CD14-positive monocyte (primary cell): Measurements from ENCODE around the gene COL13A1. TPM values are rescaled to one million over a fixed set of nuclear protein-coding genes. Genes with fewer than 3 reads are reported as not detected.

Source experiments
- DNase-seq, 3 donors: peaks; one replicate each; pipeline ENCODE4 v3.0.0-alpha.2; 2011 to 2022
- H2AFZ ChIP-seq: 2 replicates; pipeline ENCODE4 v1.6.0; 2012; ENCODE audit warnings: mild to moderate bottlenecking, low read depth, low read length, inconsistent platforms; ENCODE audit not compliant: insufficient read depth, poor library complexity, severe bottlenecking
- H3K27ac ChIP-seq, 2 donors: 1 replicate in 1 of 2; 2 replicates in 1 of 2; pipeline ENCODE4 v1.5.1; 2012 to 2013; ENCODE audit warnings: low read length in 2 of 2, control low read depth in 1 of 2, inconsistent platforms in 1 of 2, low read depth in 1 of 2, mild to moderate bottlenecking in 1 of 2
- H3K27me3 ChIP-seq, 2 donors: one replicate each; pipeline versions ENCODE4 v1.6.0 to v1.6.1; 2011 to 2013; ENCODE audit warnings: low read length in 2 of 2; ENCODE audit not compliant: control insufficient read depth in 2 of 2, insufficient read depth in 2 of 2
- H3K36me3 ChIP-seq, 2 donors: replicated peaks in 1 of 2; 1 replicate in 1 of 2; 2 replicates in 1 of 2; pipeline versions ENCODE4 v1.5.1 to v1.6.1; 2012 to 2013; ENCODE audit warnings: low read length in 2 of 2, control low read depth in 1 of 2, inconsistent platforms in 1 of 2, mild to moderate bottlenecking in 1 of 2; ENCODE audit not compliant: insufficient read depth in 2 of 2, control insufficient read depth in 1 of 2
- H3K4me1 ChIP-seq, 2 donors: 1 replicate in 1 of 2; 2 replicates in 1 of 2; pipeline versions ENCODE4 v1.5.1 to v1.6.1; 2012 to 2013; ENCODE audit warnings: low read length in 2 of 2, control low read depth in 1 of 2, inconsistent platforms in 1 of 2, mild to moderate bottlenecking in 1 of 2, moderate library complexity in 1 of 2; ENCODE audit not compliant: insufficient read depth in 2 of 2, control insufficient read depth in 1 of 2
- H3K4me2 ChIP-seq: replicated peaks from 2 replicates; pipeline ENCODE3; 2012; ENCODE audit warnings: low read length, moderate library complexity, mild to moderate bottlenecking; ENCODE audit not compliant: poor library complexity, severe bottlenecking; ENCODE audit errors: extremely low read depth
- H3K4me3 ChIP-seq, 3 experiments: fragments of 200-600 bp in 1 of 3; sonication (generic) in 1 of 3; replicated peaks in 1 of 3; 1 replicate in 2 of 3; 2 replicates in 1 of 3; pipeline ENCODE4 v1.5.1; 2011 to 2013; ENCODE audit warnings: low read length in 3 of 3, mild to moderate bottlenecking in 3 of 3, control low read depth in 2 of 3, low read depth in 2 of 3, inconsistent platforms in 1 of 3, moderate library complexity in 1 of 3
- H3K79me2 ChIP-seq: 2 replicates; pipeline ENCODE4 v1.6.0; 2012; ENCODE audit warnings: mild to moderate bottlenecking, control low read depth, inconsistent platforms, low read length, moderate library complexity; ENCODE audit not compliant: insufficient read depth
- H3K9ac ChIP-seq: 2 replicates; pipeline ENCODE4 v1.6.0; 2017; ENCODE audit warnings: low read length, mild to moderate bottlenecking; ENCODE audit not compliant: insufficient read depth, poor library complexity, severe bottlenecking
- H3K9me3 ChIP-seq, 2 donors: replicated peaks in 1 of 2; 1 replicate in 1 of 2; 2 replicates in 1 of 2; pipeline versions ENCODE4 v1.5.1 to v1.6.1; 2012 to 2013; ENCODE audit warnings: low read length in 2 of 2, control low read depth in 1 of 2; ENCODE audit not compliant: control insufficient read depth in 1 of 2, insufficient read depth in 1 of 2
- H4K20me1 ChIP-seq: 2 replicates; pipeline ENCODE4 v1.6.0; 2012; ENCODE audit warnings: mild to moderate bottlenecking, low read length, control low read depth, moderate library complexity; ENCODE audit not compliant: insufficient read depth
- H3K27ac Mint-ChIP-seq, 7 donors: one replicate each; pipeline ENCODE4 v1.8.0; 2020; ENCODE audit warnings: mild to moderate bottlenecking in 7 of 7, mixed read lengths in 7 of 7, moderate library complexity in 6 of 7, inconsistent platforms in 2 of 7
- H3K27me3 Mint-ChIP-seq, 3 donors: one replicate each; pipeline ENCODE4 v1.8.0; 2021 to 2022; ENCODE audit warnings: low read depth in 3 of 3, mild to moderate bottlenecking in 3 of 3, mixed read lengths in 3 of 3, moderate library complexity in 3 of 3, inconsistent platforms in 1 of 3
- H3K36me3 Mint-ChIP-seq, 2 donors: one replicate each; pipeline ENCODE4 v1.8.0; 2020; ENCODE audit warnings: mixed read lengths in 2 of 2, inconsistent platforms in 1 of 2, mild to moderate bottlenecking in 1 of 2
- H3K4me1 Mint-ChIP-seq: one replicate; pipeline ENCODE4 v1.8.0; 2020; ENCODE audit warnings: mild to moderate bottlenecking, mixed read lengths
- H3K4me3 Mint-ChIP-seq, 2 donors: one replicate each; pipeline ENCODE4 v1.8.0; 2020; ENCODE audit warnings: mild to moderate bottlenecking in 2 of 2, mixed read lengths in 2 of 2, moderate library complexity in 1 of 2
- H3K9me3 Mint-ChIP-seq, 7 donors: one replicate each; pipeline ENCODE4 v1.8.0; 2020 to 2022; ENCODE audit warnings: mixed read lengths in 7 of 7, mild to moderate bottlenecking in 6 of 7, moderate library complexity in 6 of 7, inconsistent platforms in 2 of 7
- WGBS: methylation state at CpG from one replicate; pipeline ENCODE4 v1.1.5; 2013; ENCODE audit warnings: missing lambda C conversion rate; ENCODE audit not compliant: insufficient coverage; 5-methylcytosine and 5-hydroxymethylcytosine counted together
- intact Hi-C, 2 donors: fragments of 100-400 bp; cut with micrococcal nuclease; formaldehyde crosslinking; loops; one replicate each; pipeline versions ENCODE4 v1.15.0 to v1.15.1; 2023
- polyA plus RNA-seq, 3 donors: library from polyadenylated mRNA; depleted of rRNA in 1 of 3; unstranded in 2 of 3; stranded (reverse) in 1 of 3; fragments of 300-500 nt in 2 of 3; fragments of >200 nt in 1 of 3; fragmentation: Illumina TruSeq in 2 of 3; gene quantifications; 1 replicate in 2 of 3; 2 replicates in 1 of 3; pipeline ENCODE4 v1.2.3, GENCODE V29; 2012 to 2021
- TF ChIP-seq, protein P1 (sequence below): fragments of 200-600 bp; IDR thresholded peaks from one replicate; pipeline ENCODE4 v1.8.0; 2022; ENCODE audit warnings: antibody characterized with exemption, mild to moderate bottlenecking

The COL13A1 gene
- polyA plus RNA-seq, 3 donors = not detected

DNA sequence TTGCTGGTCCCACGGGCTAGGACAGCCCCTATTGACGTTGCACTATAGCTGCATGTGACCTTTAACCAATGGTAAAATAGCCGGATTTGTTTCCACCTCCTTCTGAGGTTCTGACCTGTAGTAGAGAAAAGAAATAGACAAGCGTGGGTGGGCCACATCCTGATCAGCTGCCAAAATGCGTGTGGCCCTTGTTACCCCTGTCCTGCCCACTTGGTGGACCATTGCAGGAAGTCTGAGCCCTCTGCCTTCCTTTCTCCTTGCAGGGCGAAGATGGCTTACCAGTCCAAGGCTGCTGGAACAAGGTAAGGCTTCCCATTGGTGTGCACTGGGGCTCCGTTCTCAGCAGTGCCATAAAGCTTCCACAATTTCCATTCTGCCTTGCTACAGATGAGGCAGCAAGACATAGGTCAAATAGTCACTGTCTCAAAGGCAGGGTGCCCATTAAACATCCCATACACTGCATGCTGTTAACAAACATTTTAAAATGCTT is 155.1 kb downstream of the COL13A1 start:
- no peaks in the 10 kb centered on the region for H3K36me3 Mint-ChIP-seq
- no peak overlapping the region for H2AFZ ChIP-seq
- H3K4me2 ChIP-seq = no peak overlapping the region
- no peak overlapping the region for H3K4me3 ChIP-seq
- peaks cover 31 to 47% of the 10 kb centered on the region in 2 donors for H3K4me1 ChIP-seq
- H3K27ac ChIP-seq = no peak overlapping the region
- no peak overlapping the region for H3K27ac Mint-ChIP-seq
- no peak overlapping the region for H3K4me3 Mint-ChIP-seq
- 64% methylated on average over 7 of the region's 7 CpGs for WGBS
- no peaks in the 10 kb centered on the region for H3K79me2 ChIP-seq
- peaks cover 0 to 8% (median 6%) of the 10 kb centered on the region in 3 donors for H3K27me3 Mint-ChIP-seq
- TF ChIP-seq, protein P1, sequence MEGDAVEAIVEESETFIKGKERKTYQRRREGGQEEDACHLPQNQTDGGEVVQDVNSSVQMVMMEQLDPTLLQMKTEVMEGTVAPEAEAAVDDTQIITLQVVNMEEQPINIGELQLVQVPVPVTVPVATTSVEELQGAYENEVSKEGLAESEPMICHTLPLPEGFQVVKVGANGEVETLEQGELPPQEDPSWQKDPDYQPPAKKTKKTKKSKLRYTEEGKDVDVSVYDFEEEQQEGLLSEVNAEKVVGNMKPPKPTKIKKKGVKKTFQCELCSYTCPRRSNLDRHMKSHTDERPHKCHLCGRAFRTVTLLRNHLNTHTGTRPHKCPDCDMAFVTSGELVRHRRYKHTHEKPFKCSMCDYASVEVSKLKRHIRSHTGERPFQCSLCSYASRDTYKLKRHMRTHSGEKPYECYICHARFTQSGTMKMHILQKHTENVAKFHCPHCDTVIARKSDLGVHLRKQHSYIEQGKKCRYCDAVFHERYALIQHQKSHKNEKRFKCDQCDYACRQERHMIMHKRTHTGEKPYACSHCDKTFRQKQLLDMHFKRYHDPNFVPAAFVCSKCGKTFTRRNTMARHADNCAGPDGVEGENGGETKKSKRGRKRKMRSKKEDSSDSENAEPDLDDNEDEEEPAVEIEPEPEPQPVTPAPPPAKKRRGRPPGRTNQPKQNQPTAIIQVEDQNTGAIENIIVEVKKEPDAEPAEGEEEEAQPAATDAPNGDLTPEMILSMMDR = no peak
- peaks cover 0 to 2% (median 0%) of the 10 kb centered on the region in 7 donors for H3K9me3 Mint-ChIP-seq
- H3K4me1 Mint-ChIP-seq = peaks cover 49% of the 10 kb centered on the region
- no peaks in the 10 kb centered on the region for H4K20me1 ChIP-seq
- no peaks in the 10 kb centered on the region for H3K9me3 ChIP-seq
- no peak overlapping the region for H3K9ac ChIP-seq
- intact Hi-C loops = no loop called here
- no peaks in the 10 kb centered on the region for H3K27me3 ChIP-seq
- no peaks in the 10 kb centered on the region for H3K36me3 ChIP-seq
- DNase-seq = no peak

DNA sequence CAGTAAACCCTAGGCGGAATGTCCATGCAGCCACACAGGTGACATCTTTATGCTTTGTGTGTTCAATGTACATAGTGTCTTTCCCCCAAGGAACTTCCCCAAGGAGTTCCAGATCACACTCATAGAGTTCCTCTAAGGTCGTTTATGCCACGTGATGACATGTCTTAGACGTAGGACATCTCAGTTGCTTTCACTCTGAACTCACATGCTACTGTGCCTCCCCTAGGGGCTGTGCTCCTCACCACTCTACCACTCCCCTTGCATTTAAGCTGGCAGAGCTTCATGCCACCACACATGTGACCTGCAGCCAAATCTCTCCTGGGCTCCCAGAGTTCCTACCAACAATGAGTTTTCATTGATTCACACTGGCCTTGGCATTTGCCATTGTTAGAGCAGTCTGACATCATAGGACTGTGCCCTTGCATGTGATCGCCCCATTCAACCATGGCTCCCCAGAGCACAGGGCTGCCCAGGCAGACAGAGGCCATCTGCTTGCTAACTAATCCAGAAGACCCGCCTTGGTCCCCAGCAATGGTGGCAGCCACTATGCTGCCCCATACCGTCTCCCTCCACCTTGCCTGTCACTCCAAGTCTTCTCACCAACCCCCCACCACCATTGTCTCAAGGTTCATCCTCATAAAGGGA is 155.7 kb downstream of the COL13A1 start:
- H3K4me1 Mint-ChIP-seq = peaks cover 54% of the 10 kb centered on the region
- no peaks in the 10 kb centered on the region for H3K36me3 Mint-ChIP-seq
- no peaks in the 10 kb centered on the region for H3K36me3 ChIP-seq
- peaks cover 0 to 2% (median 0%) of the 10 kb centered on the region in 7 donors for H3K9me3 Mint-ChIP-seq
- H3K27me3 ChIP-seq = no peaks in the 10 kb centered on the region
- TF ChIP-seq, protein P1 = no peak
- intact Hi-C loops = no loop called here
- H3K79me2 ChIP-seq = no peaks in the 10 kb centered on the region
- no peak overlapping the region for H3K4me3 Mint-ChIP-seq
- H3K27ac Mint-ChIP-seq = peak overlapping the region in 3 of 7 donors; percentile 3 to 68 (median 18)
- H3K4me2 ChIP-seq = no peak overlapping the region
- WGBS = 98% methylated on average over 3 of the region's 7 CpGs
- H3K4me1 ChIP-seq = peaks cover 36 to 53% of the 10 kb centered on the region in 2 donors
- no peaks in the 10 kb centered on the region for H4K20me1 ChIP-seq
- peak in 2 of 3 donors; percentile 20 to 66 for DNase-seq
- peaks cover 0 to 8% (median 6%) of the 10 kb centered on the region in 3 donors for H3K27me3 Mint-ChIP-seq
- no peak overlapping the region for H3K9ac ChIP-seq
- H3K4me3 ChIP-seq = no peak overlapping the region
- no peaks in the 10 kb centered on the region for H3K9me3 ChIP-seq
- no peak overlapping the region for H3K27ac ChIP-seq
- H2AFZ ChIP-seq = no peak overlapping the region
